ENCODE data around the gene PNPLA7. TPM values are rescaled to one million over a fixed set of nuclear protein-coding genes. Genes with fewer than 3 reads are reported as not detected.
A peak's percentile ranks its signal among the peaks of the same experiment; 100 is the strongest.

Gene PNPLA7
- total and polyA plus RNA-seq, 2 of the 13 experiments (the other 11 are each of a cell fraction or from before 2014, with no cell fraction given), result 0.42 to 1.5 TPM

GRCh38 chr9:137590469-137591383, 40.5 kb upstream of the PNPLA7 start, which contains the start of gene ZMYND19 (continued):
- TF ChIP-seq ZNF512B (CRISPR knock-in tag; IDR thresholded peaks at IDR 0.05; ENCODE audit: borderline replicate concordance) (no peak), HNRNPLL (IDR thresholded peaks at IDR 0.05; ENCODE audit: low read depth, low read length, poor library complexity, severe bottlenecking) (no peak), DMAP1 (CRISPR knock-in tag; IDR thresholded peaks at IDR 0.05) (0 out of 2 replicates have a peak, but pooled peaks have one; percentile 27), DMTF1 (CRISPR knock-in tag; IDR thresholded peaks at IDR 0.05) (no peak), MXD4 (CRISPR knock-in tag; IDR thresholded peaks at IDR 0.05) (peak; percentile 64; the same call in 1 of the 2 replicates), CREB1 (IDR thresholded peaks at IDR 0.05) (peak; percentile 55; the same call in 1 of the 2 replicates), CREB1 (CRISPR knock-in tag; IDR thresholded peaks at IDR 0.05) (no peak), ZBTB7A (CRISPR knock-in tag; IDR thresholded peaks at IDR 0.05) (no peak), ZNF788 (CRISPR knock-in tag; IDR thresholded peaks at IDR 0.05; ENCODE audit: borderline replicate concordance) (no peak; the same call in 1 of the 2 replicates), ZBTB1 (CRISPR knock-in tag; IDR thresholded peaks at IDR 0.05; ENCODE audit: borderline replicate concordance) (no peak), ATF7 (IDR thresholded peaks at IDR 0.05) (no peak), ATF7 (CRISPR knock-in tag; IDR thresholded peaks at IDR 0.05) (no peak), NFIB (CRISPR knock-in tag; IDR thresholded peaks at IDR 0.05; ENCODE audit: borderline replicate concordance) (no peak), SIN3A (IDR thresholded peaks at IDR 0.05; ENCODE audit: borderline replicate concordance, low read depth, low read length) (peak; percentile 94; the same call in 1 of the 2 replicates), SMARCC2 (IDR thresholded peaks at IDR 0.05) (no peak), ZFP1 (CRISPR knock-in tag; IDR thresholded peaks at IDR 0.05) (no peak), TAF1 (CRISPR knock-in tag; IDR thresholded peaks at IDR 0.05) (peak; percentile 64; the same call in 1 of the 2 replicates), ZNF34 (CRISPR knock-in tag; IDR thresholded peaks at IDR 0.05; ENCODE audit: borderline replicate concordance) (no peak), SIN3B (IDR thresholded peaks at IDR 0.05; ENCODE audit: low read length) (peak; percentile 69), CREM (IDR thresholded peaks at IDR 0.05) (no peak), CREM (CRISPR knock-in tag; IDR thresholded peaks at IDR 0.05) (no peak), EZH2 (conservative IDR thresholded peaks at IDR 0.05; ENCODE audit: low read depth, low read length) (no peak), SYNCRIP (IDR thresholded peaks at IDR 0.05; ENCODE audit: insufficient read depth, low read depth, low read length) (no peak), ZNF18 (CRISPR knock-in tag; IDR thresholded peaks at IDR 0.05; ENCODE audit: insufficient replicate concordance) (no peak), PHB2 (IDR thresholded peaks at IDR 0.05; ENCODE audit: partially characterized antibody) (no peak)

Data from HepG2 (cell line).